NT2/D1 (cell line): ENCODE measurements around the gene PNMA8C.

Experiments used
- DNase-seq: peaks from one replicate; pipeline ENCODE4 v3.0.0-alpha.2; 2011; ENCODE audit warnings: low read depth, low spot score
- H3K27me3 ChIP-seq: 2 replicates; pipeline ENCODE4 v1.6.0; 2011; ENCODE audit warnings: mild to moderate bottlenecking; ENCODE audit not compliant: insufficient read length, insufficient read depth
- H3K36me3 ChIP-seq: 2 replicates; pipeline ENCODE4 v1.6.1; 2011; ENCODE audit warnings: mild to moderate bottlenecking, low read length, mixed read lengths; ENCODE audit not compliant: insufficient read depth, insufficient read length
- H3K4me1 ChIP-seq: 2 replicates; pipeline ENCODE4 v1.5.1; 2011; ENCODE audit not compliant: insufficient read depth, insufficient read length
- H3K4me3 ChIP-seq: 2 replicates; pipeline ENCODE4 v1.5.1; 2011; ENCODE audit warnings: low read depth; ENCODE audit not compliant: insufficient read length
- H3K9ac ChIP-seq: 2 replicates; pipeline ENCODE4 v1.6.0; 2011; ENCODE audit warnings: low read depth; ENCODE audit not compliant: insufficient read length
- H3K9me3 ChIP-seq: 2 replicates; pipeline ENCODE4 v1.5.1; 2011; ENCODE audit warnings: mild to moderate bottlenecking, low read length; ENCODE audit not compliant: insufficient read depth
- SUZ12 ChIP-seq: IDR thresholded peaks from 2 replicates; pipeline ENCODE4 v1.6.1; 2011; ENCODE audit not compliant: insufficient read length, insufficient read depth; ENCODE audit errors: extremely low read depth
- YY1 ChIP-seq: IDR thresholded peaks from 2 replicates; pipeline ENCODE4 v1.6.1; 2011; ENCODE audit not compliant: insufficient read length, insufficient read depth
- ZNF274 ChIP-seq: IDR thresholded peaks from 2 replicates; pipeline ENCODE4 v1.6.1; 2011; ENCODE audit warnings: mild to moderate bottlenecking, low read depth, low read length

PNMA8C gene

GRCh38 chr19:46469541-46470185 is 40.9 kb upstream of the PNMA8C start:
- Histone ChIP-seq H3K9me3 (no peaks in the 10 kb centered on the region), H3K36me3 (peaks cover 25% of the 10 kb centered on the region), H3K27me3 (no peaks in the 10 kb centered on the region), H3K4me3 (no peak overlapping the region), H3K9ac (no peak overlapping the region), H3K4me1 (peaks cover 7% of the 10 kb centered on the region)
- TF ChIP-seq SUZ12 (no peak), YY1 (no peak), ZNF274 (no peak)
- no peak for DNase-seq

DNA sequence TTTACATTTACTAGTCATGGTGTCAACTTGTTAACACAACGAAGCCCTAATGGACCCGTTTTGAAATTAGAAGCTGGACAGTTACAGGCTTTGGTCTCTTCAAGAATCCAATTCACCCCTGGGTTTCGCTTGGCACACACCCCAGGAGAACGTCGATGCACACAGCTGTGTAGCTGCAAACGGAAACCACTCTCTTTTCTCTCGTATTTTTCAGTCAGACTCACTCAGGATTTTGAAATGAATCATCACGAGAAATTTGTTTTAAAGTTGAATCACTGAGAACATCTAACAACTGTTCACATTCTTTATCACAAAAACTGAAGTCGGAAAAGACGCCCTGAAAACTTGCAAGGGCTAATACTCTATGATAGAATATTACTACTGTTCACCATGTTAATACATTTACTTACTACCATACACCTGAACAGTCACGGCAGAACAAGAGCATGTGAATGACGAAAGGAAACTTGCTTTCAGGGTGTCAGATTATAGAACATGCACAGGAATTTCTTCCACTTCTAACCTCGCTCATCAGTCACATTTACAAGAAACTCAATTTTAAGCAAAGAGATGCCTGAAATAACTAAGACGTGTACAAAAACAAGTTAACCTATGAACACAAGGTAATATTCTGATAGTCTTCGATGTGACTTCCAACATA is 37.9 kb upstream of the PNMA8C start:
- Histone ChIP-seq H3K4me3 (no peak overlapping the region), H3K27me3 (no peaks in the 10 kb centered on the region), H3K4me1 (peaks cover 3% of the 10 kb centered on the region), H3K9ac (no peak overlapping the region), H3K9me3 (no peaks in the 10 kb centered on the region), H3K36me3 (peaks cover 25% of the 10 kb centered on the region)
- no peak for DNase-seq
- TF ChIP-seq ZNF274 (no peak), YY1 (no peak), SUZ12 (no peak)

- H3K4me3 ChIP-seq = no peak overlapping the region
Observed at GRCh38 chr19:46463516-46463915, 34.8 kb upstream of the PNMA8C start.

GRCh38 chr19:46461537-46461936 is 32.8 kb upstream of the PNMA8C start:
- no peak for DNase-seq
- H3K4me3 ChIP-seq = no peak overlapping the region
- no peak overlapping the region for H3K9ac ChIP-seq
- no peaks in the 10 kb centered on the region for H3K27me3 ChIP-seq
- H3K4me1 ChIP-seq = no peaks in the 10 kb centered on the region
- no peaks in the 10 kb centered on the region for H3K36me3 ChIP-seq
- no peak for TF ChIP-seq ZNF274
- TF ChIP-seq SUZ12 = no peak
- TF ChIP-seq YY1 = no peak
- no peaks in the 10 kb centered on the region for H3K9me3 ChIP-seq

More at GRCh38 chr19:46463516-46463915, 34.8 kb upstream of the PNMA8C start:
- no peak overlapping the region for H3K9ac ChIP-seq
- H3K27me3 ChIP-seq = no peaks in the 10 kb centered on the region
- H3K36me3 ChIP-seq = peaks cover 9% of the 10 kb centered on the region
- no peaks in the 10 kb centered on the region for H3K4me1 ChIP-seq
- H3K9me3 ChIP-seq = no peaks in the 10 kb centered on the region
- DNase-seq = no peak
- no peak for TF ChIP-seq SUZ12
- TF ChIP-seq ZNF274 = no peak
- TF ChIP-seq YY1 = no peak

DNA sequence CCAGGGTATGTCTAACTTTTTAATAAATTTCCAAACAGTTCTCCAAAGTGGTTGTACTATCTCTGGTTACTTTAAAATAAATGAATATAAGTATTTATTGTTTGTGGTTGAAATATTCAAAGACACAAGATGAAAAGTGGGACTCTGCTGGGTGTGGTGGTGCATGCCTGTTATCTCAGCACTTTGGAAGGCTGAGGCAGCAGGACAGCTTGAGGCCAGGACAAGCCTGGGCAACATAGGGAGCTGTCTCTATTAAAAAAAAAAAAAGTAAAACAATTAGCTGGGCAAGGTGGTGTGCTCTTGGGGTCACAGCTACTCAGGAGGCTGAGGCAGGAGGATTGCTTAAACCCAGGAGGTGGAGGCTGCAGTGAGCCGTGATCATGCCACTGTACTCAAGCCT is 32.2 kb upstream of the PNMA8C start:
- no peaks in the 10 kb centered on the region for H3K36me3 ChIP-seq
- no peak overlapping the region for H3K9ac ChIP-seq
- H3K27me3 ChIP-seq = no peaks in the 10 kb centered on the region
- H3K4me3 ChIP-seq = no peak overlapping the region
- no peaks in the 10 kb centered on the region for H3K9me3 ChIP-seq
- no peak for DNase-seq
- TF ChIP-seq SUZ12 (no peak), YY1 (no peak), ZNF274 (no peak)
- H3K4me1 ChIP-seq = no peaks in the 10 kb centered on the region

GRCh38 chr19:46460055-46460454 is 31.3 kb upstream of the PNMA8C start:
- H3K9me3 ChIP-seq = no peaks in the 10 kb centered on the region
- H3K27me3 ChIP-seq = no peaks in the 10 kb centered on the region
- no peak for TF ChIP-seq SUZ12
- TF ChIP-seq ZNF274 = no peak
- TF ChIP-seq YY1 = no peak
- H3K4me1 ChIP-seq = no peaks in the 10 kb centered on the region
- H3K36me3 ChIP-seq = no peaks in the 10 kb centered on the region
- DNase-seq = no peak
- no peak overlapping the region for H3K4me3 ChIP-seq
- no peak overlapping the region for H3K9ac ChIP-seq

DNA sequence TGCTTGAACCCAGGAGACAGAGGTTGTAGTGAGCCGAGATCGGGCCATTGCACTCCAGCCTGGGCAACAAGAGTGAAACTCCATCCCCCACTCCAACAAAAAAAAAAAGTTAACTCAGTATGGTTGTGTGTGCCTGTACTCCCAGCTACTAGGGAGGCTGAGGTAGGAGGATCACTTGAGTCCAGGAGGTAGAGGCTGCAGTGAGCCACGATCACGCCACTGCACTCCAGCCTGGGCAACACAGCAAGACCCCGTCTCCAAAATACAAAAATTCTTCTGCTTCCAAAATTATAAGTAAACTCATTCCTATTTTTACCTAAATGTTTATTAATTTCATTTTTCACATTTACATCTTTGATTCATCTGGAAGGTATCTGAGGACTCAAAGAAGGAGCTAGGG is 28.2 kb upstream of the PNMA8C start:
- Histone ChIP-seq H3K27me3 (no peaks in the 10 kb centered on the region), H3K36me3 (no peaks in the 10 kb centered on the region), H3K4me3 (no peak overlapping the region), H3K4me1 (no peaks in the 10 kb centered on the region), H3K9ac (no peak overlapping the region), H3K9me3 (no peaks in the 10 kb centered on the region)
- DNase-seq = no peak
- TF ChIP-seq YY1 (no peak), ZNF274 (no peak), SUZ12 (no peak)
